GM04503 (cell line): Measurements from ENCODE around the gene SYCP2.

Experiments
- DNase-seq: peaks from one replicate; pipeline ENCODE4 v3.0.0-alpha.2; 2012; ENCODE audit warnings: low read depth

The SYCP2 gene

GRCh38 chr20:59822291-59823029 lies 111.0 kb downstream of the SYCP2 start:
- DNase-seq: no peak

DNA sequence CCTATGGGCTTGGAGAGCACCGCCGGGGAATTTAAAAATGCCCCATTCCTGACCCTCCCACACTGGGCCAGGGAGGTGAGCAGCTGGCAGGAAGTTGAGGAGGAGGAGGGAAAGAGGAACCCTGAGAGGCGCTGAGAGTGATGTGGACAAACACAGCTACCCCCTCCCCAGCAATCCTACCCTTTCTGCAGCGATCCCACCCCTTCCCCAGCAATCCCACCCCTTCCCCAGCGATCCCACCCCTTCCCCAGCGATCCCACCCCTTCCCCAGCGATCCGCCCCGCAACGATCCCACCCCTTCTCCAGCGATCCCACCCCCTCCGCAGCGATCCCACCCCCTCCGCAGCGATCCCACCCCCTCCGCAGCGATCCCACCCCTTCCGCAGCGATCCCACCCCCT lies 111.6 kb downstream of the SYCP2 start:
- no peak for DNase-seq

DNA sequence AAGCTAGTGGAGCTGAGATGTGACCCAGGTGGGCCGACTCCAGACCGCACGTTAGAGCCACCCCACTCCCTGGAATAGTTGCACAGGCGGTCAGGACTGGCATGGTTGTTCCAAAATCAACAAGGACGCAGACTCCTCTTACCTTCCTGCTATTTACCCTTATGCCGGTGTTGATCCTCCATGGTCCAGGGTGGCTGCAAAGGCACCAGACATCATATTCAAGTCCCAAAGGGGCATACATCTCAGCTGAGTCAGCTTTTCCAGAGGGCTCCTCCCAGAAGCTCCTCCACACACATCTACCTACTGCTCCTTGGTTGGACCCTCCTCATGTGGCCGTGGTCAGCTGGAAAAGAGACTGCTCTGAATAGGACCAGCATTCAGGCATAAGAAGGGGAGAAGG lies 112.2 kb downstream of the SYCP2 start:
- DNase-seq: no peak

GRCh38 chr20:59820204-59821041 lies 113.0 kb downstream of the SYCP2 start:
- DNase-seq: no peak

- DNase-seq: no peak
Observed at GRCh38 chr20:59819496-59820203, 113.8 kb downstream of the SYCP2 start.

DNA sequence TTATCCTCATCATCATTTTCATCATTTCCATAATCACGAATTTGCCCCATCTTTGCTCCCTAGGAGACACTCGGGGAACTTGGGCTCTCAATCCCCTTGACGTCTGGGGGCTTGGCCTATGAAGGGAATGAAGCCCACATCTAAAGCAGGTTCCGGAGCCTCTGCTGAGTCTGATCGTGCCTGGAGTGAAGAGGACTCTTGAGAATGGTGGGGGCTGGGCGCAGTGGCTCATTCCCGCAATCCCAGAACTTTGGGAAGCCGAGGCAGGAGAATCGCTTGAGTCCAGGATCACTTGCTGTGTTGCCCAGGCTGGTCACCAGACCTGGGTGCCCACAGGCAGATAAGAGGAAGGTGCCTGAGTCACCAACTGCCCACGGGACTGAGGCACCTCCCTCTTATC lies 114.5 kb downstream of the SYCP2 start:
- no peak for DNase-seq

DNA sequence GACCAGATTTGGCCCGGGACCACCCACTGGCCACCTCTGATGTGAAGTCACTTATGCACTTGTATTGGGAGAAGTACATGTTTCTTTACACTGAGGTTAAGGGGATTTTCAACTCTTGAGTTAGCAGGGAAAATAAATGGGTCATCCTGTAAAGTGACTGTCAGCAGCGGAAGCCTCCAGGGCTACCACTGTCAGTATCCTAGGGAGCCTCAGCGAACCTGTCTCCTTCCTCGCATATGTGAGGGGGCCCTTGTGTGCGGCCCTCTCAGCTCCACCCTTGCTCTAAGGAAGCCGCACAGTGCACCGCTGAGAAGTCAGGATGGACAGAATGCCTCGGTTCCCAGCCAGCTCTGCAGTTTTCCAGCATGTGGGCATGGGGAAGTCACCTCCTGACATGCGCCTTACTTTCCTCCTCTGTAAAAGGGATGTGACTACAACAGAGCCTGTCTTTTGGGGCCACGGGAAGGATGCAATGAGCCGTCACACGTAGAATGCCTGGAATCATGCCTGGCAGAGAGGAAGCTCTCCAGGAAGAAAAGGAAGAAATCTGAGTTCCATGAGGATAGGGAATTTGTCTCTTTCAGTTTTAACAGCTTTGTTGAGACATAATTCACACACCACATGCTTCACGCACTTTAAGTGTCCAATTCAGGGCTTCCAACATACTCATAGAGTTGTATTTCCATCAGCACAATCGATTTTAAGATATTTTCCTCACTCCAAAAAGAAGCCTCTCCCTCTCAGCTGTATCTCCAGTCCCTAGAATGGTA lies 115.4 kb downstream of the SYCP2 start:
- no peak for DNase-seq

- no peak for DNase-seq
Observed at GRCh38 chr20:59817406-59817805, 116.0 kb downstream of the SYCP2 start.

- DNase-seq: no peak
Observed at GRCh38 chr20:59816146-59816738, 117.2 kb downstream of the SYCP2 start.

DNA sequence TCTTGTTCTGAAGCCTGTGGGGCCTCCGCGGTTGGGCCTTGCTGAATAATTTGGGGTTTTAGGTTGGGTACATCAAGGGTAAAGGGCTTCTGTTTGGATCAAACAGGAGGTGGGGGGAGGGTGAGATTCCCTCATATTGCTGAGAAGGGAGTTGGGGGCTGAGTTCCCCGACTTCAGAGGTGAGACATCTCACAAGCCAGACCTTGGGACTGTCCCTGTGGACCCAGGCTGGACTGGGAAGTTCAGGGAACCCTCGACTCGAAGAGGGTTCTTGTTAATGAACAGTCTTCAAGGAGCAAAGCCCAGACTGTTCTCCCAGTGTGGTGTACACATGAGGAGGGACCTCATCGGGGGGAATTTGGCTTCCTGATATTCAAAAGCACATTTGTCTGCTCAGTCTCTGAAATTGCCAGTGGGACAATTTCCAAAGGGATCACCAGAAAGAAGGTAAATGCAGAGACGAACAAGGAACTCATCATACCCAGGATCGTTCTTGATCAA lies 118.5 kb downstream of the SYCP2 start:
- DNase-seq: no peak

DNA sequence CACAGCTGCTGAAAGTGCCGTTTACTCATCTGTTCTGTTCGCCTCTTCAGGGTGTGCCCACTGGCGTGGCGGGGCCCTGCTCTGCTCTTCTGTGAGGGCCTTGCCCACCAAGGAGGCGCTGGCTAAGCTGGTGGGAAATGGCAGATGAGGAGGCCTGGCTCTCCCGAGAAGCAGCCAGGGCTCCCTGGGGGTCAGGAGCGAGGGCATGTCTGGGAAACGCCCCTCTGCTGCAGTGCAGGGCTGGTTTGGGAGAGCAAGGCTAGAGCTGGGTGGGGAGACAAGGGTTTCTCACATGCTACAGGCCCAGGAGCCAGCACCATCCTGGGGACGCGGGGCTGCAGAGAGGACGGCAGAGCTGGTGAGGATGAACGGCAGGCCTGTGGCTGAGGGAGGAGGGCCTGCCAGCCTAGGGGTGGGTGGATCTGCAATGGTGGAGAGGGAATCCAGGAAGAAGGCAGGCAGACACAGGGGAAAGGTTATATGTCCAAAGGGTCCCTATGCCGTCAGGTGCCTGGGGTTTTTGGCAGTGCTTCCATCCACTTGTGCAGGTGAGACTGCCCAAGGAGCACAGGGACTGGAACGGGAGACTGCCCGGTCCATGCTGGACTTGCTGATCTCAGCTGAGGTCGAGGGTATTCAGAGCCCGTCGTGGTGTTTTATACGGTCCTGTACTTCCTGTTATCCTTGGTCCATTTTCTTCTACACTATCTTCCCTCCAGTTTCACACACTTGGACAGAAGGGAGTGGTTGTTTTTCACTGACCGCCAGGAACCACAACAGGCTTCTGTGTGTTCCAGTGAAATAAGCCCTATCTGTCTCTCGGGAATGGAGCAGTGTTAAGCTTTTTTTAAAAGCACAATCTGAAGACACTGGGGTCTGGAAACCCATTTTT lies 119.2 kb downstream of the SYCP2 start:
- DNase-seq: no peak
